HG02610 (cell line): Measurements from ENCODE around the gene IWS1.

Source experiments
- ATAC-seq: cut with Tn5 transposase; IDR thresholded peaks from one replicate; pipeline ENCODE4 v1.9.1; 2021; ENCODE audit warnings: mild to moderate bottlenecking, moderate library complexity; ENCODE audit not compliant: unreplicated experiment

The IWS1 gene

DNA sequence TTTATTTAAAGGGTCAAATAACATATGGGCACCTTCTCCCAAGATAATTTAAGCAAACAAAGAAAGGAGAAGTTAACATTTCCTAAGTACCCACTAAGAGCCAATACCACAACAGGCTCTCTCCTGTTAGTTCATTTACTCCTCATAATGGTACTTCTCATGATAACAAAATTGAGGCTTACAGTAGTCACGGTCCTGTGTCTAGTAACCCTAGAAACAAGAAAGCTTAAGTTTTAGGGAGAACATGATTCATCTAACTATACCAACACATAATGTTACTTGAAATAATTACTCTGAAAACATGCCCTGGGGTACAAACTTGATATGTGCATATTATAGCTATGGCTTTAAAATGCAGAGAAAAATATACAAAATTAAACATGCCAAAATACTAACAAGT, 19.8 kb downstream of the IWS1 start:
- no peak for ATAC-seq

DNA sequence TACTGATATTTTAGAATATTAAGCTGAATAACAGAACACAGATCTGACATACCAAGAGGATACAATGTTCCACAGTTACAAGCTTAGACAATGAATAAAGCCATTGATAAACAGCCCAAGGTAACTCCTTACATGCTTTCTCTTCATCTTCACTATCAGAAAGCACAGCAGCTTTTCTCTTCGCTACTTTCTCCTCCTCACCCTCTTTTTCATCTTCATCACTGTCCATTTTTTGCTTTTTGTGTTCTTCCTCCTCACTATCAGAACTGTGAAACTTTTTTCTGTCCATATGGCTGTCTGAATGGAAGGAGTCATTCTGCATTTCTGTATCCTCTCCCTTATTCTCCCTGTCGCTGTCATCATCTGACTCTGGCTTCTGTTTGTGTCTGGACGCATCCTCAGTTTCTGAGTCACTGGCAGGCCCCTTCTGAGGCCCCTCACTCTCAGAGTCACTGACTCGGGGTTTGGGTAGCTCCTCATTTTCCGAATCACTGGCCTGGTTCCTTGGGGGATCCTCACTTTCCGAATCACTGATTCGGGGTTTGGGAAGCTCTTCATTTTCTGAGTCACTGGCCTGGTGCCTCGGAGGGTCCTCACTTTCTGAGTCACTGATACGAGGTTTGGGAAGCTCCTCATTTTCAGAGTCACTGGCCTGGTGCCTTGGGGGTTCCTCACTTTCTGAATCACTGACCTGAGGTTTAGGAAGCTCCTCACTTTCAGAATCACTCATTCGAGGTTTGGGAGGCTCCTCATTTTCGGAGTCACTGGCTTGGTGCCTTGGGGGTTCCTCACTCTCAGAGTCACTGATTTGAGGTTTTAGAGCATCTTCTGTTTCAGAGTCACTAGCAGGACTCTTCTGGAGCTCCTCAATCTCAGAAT, 21.5 kb downstream of the IWS1 start:
- ATAC-seq = no peak

DNA sequence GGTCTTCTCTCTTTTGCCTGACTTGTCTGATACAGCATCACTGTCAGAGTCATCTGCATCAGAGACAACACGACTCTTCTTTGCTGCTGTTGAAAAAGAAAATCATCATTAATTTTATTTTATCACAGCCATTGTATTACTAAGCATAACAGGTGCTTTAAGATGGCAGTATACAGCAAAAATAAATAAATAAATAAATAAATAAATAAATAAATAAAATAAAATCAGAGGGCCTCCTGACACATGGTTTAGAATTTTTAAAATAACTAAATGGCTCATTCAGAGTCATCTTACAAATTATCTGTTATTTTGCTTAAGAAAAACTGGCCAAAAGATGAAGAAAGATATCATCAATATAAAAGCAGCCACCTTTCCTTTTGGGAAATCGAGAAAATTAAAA, 22.8 kb downstream of the IWS1 start:
- ATAC-seq = no peak

DNA sequence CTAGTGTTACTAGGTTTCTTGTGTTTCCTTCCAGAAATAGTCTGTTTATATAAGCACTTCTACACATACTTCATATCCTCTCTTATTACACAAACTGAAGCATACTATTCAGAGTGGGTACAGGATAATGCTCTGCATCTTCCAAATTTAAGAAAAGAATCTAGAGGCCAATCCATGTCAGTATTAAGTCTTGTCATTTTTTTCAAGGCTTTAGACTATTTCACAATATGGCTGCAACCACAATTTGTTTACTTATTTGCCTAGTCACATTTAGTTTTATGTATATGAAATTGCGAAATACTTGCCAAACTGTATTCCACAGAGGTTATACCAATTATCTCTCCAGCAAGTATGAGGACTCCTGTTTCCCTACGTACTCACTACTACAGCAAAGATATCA, 27.9 kb downstream of the IWS1 start:
- no peak for ATAC-seq

DNA sequence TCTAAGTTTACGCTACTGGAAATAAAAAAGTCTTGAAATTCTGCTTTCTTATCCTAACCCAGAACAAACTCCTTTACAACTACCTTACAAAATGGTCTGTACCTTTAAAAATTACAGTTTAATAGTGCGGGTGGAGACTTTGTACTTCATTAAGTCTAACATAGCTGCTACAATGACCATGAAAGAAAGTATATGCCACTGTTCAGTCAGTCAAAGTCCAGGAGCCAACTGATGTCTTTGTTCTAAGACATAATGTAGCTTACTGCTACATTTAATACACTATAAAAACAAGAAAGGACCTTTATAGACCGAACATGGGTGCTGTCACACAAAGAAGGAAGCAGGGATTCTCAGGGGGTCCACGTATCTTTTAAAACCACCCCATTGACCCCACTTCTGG, 36.0 kb downstream of the IWS1 start:
- ATAC-seq = no peak

DNA sequence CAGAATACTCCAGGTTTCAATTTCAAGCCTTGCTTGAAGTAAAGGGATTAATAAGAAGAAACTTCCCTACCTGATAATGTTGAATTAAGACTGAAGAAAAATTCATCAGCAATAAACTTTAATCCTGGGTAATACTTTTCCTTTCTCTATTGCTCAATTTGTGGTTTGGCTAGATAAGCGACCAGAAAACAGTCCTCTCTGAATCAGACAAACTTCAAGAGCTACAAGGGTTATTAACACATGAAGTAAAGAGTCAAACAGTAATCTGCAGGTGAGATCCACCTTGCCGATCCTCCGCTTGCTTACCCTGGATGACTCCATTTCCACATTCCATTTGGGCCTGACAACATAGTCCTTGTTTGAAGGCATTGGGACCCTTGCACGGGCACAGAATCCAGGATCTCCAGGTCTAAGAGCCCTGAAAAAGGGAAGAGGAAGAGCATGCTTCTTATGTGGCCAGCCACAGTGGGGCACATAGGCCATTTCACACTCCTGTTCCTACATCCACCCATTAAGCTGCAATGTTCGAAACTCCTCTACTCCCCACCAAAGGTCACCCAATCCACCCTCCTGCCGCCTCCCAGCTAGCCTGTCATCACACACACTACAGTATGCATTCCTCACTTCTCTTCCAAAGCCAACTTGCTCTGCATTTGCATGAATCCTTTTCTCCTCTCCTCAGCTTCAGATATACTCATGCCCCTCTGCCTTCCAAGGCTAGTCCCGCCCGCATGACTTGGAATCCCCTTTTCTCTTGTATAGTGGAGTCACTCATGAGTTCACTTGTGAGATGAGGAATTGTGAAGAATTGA, 39.8 kb downstream of the IWS1 start:
- no peak for ATAC-seq

DNA sequence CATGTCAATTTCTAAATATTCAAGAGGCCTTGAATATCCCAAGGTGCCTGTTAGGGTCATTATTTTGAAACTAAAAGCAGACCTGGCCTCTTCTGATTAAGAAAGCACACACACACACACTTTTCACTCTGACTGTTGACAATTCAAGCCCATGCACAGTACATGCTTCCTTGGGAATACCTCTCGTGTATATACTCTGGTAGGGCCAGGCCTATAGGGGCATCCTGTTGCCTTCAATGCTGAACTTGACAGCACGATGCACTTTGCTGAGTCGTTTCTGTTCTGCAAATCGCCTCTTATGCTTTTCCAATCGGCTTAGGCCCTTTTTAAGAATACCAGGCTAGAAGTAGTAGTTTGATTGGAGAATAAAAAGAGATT, 40.6 kb downstream of the IWS1 start:
- ATAC-seq = no peak

DNA sequence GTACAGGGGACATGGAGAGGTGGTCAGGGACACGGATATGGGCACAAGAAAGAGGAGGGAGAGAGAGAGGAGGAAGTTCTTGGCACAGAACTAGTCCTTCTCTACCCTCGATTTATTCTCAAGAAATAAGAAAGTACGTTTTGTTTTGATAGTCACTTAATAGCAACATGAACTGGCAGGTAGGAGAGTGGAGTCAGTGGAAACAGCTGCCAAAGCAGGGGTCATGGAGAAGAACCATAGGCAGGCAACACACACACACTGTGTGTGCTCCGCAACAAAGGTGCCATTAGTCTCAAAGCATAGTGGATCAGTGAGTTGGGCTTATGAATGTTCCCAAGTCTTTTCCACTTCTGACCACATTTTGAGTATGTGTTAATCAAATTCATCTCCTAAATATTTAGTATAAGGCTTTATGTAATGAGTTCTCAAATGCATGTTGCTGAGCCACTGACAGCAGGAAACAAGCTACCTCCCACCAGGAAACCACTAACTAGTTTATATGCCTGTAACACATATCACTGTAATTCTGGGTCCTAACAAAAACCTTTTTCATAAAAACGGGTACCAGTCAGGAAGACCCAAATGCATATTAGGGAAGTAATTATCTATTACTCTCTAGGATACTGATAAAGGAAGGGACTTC, 41.1 kb downstream of the IWS1 start:
- no peak for ATAC-seq

DNA sequence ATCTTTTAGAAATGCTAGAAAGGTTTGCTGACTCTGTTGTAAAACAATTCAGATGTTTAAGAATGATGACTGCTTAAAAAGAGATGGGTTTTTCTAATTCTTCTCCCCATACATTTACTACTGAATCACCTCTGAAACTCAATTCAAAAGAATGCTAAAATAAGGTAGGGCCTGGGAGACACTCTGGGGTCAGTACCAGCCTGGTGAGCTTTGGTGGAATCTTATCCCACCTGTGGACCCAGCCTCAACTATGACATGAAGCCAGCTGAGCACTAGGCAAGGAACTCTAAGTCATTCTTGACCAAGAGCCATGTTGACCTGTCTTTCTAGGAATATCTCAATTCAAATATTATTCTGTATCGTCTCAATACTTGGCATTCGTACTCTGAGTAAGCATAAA, 44.3 kb downstream of the IWS1 start:
- ATAC-seq = no peak

DNA sequence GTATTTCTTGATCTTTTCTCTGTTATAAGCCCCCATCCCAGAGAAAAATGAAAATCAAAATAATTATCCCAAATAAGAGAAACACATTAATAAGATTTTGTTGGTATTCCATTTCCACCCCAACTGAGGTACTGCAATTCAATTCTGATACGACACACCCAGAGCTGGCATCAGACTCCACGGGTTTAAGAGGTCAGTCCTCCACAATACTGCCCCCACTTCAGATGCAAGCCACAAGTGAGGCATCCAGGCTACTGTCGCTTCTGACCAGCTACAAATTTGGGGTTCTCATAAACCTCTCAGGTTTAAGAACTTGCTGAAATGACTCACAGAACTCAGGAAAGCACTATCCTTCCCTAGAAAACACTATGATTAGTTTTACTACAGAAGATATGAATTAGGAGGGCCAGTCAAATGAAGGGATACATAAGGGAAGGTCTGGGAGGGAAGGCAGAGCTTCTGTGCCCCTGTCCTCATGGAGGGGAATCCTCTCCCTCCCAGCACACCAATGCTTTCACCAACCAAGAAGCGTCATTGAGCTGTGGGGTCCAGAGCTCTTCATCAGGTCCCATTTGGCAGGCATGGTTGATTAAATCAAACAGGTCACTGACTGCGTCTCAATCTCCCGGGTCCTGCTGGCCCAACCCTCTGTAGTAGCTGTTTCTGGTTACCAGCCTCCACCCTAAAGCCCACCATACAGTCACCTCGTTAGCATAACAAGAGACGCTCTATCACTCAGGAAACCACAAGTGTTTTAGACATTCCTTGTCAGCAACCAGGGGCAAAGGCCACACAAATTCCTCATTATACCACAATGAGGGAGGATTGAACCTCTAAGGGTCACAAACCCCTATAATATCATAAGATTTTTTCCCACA, 46.2 kb downstream of the IWS1 start:
- no peak for ATAC-seq

DNA sequence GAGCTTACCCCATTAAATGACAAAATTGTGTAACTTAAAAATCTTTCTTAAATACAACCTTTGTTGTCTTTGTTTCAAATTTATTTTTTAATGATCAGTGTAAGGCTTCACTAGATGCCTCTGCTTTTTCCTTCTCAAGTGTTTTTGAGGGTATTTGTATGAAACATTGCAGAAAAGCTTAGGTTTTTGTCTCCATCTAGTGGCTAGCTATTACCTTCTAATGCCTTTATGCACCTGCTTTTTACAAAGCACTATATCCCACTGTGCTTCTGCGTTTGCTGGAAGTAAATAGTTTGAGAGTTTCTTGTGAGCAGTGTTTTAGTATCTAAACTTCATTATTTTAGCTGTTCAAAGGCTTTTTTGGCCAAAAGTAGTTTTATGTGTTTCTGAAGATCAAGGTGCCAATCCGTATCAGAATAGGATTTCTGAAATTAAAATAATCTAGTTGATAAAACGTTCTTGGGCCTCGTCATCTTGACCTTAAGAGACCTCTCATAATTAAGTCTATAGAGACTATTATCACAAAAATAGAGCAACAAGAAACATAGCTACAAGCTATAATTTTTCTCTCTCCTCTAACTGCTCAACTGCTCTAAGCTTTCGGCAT, 47.0 kb downstream of the IWS1 start:
- no peak for ATAC-seq

DNA sequence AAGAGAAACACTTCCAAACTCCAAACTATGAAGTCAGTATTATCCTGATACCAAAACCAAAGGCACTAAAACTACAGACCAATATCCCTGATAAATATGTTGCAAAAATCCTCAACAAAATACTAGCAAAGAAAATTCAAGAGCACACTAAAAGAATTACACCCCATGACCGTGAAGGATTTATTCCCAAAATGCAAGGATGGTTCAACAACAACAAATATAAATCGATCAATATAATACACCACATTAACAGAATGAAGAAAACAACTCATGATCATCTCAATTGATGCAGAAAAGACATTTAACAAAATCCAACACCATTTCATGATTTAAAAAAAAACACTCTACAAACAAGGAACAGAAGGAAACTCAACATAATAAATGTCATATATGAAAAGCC, 50.5 kb downstream of the IWS1 start:
- no peak for ATAC-seq

DNA sequence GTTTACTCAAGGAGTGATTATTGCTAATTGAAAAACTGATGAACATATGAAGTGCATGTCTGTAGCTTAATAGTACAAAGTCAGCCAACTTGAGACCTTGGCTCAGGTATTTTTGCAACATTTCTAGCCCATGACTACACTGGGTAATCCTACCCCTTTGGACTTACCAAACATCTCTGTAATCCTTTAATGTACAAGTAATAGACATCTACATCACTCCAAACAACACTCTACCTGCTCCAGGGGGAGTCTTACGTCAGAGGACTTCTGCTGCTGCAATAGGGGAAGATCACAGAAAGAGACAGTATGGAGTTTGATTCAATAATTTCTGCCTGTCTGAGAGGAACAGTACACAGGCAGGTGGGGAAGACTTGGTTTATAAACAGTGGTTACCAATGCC, 54.0 kb downstream of the IWS1 start:
- ATAC-seq = no peak

DNA sequence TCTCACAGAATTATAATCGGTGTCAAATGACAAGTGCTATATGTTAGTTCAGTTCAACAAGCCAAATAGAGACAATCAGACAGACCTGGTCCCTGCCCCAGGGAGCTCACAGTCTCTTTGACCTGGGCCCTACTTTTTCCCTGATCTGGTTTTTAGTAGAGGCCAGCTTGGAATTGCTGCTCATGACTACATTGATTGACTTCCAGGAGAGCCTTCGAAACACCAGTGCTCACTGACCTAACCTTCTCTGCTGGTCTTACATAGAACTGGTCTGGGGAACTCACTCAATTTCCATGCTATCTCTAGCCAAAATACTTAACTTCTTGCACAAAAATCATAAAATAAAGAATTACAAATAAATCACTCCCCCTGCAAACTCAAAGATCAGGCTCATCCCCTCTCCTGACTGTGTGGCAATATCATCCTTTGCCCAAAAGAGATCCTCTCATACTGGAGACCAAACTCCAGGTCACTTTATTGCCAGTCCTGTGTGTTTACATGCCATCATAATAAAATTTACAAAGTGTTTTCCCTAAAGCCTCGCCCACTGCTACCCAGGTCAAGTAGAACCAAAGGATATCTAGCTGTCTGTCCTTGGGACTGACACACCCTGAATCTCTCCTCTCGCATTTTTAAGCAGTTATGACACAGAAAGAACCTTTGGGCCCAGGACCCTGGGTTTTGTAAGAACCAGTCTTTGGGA, 54.9 kb downstream of the IWS1 start:
- ATAC-seq = no peak

DNA sequence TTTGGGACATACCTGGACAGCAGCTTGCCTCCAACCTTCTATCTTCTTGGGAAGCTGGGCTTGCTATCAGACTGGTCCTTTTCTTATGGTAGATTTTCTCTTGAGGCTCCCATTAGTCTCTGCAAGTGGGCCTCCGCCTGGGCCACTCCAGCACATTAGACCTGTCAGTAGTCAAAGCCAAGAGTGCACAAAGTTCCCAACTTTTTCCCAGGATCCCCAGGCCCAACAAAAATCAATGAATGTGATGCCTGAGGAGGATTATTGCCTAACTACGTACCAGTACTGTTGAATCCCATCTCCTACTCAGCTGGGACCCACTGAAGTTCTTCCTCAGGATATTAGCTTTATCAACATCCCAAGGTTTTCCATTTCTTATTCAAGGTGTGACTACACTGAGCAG, 56.3 kb downstream of the IWS1 start:
- ATAC-seq = no peak

DNA sequence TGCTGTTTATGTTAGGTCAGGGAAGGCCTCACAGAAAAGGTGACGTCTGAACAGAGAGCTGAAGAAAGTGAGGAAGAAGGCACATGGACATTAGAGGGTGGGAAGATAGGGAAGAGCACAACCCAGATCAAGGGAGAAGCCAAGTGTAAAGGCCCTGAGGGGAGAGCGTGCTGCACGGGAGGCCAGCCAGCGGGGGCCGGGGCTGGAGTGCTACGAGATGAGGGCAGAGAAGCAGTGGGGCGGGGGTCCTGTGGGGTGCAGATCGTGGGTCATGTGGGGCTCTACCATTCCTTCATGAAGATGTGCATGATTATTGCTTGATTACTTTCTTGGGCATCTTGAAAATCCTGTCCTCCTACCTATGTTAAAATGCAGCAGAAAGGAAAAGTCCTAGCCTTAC, 57.2 kb downstream of the IWS1 start:
- no peak for ATAC-seq

DNA sequence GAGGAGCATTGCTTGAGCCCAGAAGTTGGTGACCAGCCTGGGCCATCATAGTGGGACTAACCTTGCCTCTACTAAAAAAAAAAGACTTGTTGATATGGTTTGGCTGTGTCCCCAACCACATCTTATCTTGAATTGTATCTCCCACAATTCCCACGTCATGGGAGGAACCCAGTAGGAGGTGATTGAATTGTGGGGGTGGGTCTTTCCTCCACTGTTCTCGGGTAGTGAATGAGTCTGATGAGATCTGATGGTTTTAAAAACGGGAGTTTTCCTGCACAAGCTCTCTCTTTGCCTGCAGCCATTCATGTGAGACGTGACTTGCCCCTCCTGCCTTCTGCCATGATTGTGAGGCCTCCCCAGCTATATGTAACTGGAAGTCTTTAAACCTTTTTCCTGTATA, 61.0 kb downstream of the IWS1 start:
- ATAC-seq = no peak

DNA sequence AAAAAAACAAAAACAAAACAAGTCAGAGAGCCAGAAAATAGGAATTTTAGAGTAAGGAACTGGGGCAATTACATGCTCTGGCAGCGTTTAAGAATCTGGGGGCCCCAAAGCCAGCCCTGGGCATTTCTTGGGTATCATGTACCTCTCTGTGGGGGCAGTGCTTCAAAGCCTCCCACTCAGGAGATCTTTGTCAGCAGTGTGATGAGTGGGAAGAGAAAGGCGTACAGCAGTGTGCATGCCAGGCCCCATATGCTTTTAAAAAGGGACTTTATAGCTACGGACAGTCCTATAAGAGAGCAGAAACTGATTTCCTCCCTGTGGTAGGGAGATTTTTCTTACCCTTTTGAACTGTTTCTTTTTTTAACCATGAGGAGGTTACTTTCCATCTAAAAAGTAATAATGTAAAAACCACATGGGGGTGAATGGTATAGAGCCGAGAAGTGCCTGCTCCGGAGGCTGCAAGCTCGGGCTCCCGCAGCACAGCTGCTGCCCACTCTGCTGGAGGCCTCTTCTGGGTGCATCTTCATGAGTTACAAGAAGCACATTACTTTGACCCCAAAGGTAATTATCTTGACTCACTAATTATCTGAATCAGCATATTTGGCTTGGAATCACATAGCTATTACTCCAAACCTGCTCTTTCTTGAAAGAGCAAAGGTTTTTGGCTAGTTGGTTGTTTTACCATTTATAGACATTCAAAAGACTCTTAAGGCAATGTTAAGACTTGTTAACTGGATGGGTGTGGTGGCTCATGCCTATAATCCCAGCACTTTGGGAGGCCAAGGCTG, 61.6 kb downstream of the IWS1 start:
- ATAC-seq = no peak
